ELF-1 (cell line): ENCODE data around the gene BCKDHA.
"Not testable (repeated sequence)": the region's sequence is repeated elsewhere in the genome, so short reads cannot be mapped to it uniquely, and the experiment has no call there.

Experiments
- DNase-seq: peaks from one replicate; pipeline ENCODE4 v3.0.0-alpha.2; 2016; ENCODE audit warnings: low read depth, low spot score

The BCKDHA gene

GRCh38 chr19:41403181-41403970, 5.8 kb downstream of the BCKDHA start:
- DNase-seq = no peak

DNA sequence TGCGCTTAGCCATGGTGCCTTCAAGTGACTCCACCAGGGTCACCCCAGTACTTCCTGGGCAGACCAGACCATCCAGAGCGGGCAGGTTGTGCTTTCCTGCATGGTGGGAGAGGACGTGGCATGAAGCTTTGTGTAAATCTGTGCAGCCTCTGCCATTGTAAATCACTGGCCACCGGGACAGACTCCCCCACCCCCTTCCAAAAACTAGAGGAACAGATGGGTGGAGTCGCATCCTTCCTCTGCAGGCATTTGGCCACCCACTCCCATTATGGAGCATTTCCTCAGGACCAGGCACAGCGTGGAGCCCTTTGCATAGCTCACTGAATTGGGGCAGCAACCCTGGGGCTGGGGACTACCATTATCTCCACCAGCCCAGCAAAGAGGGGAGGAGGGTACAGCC, 8.2 kb downstream of the BCKDHA start:
- no peak for DNase-seq

- peak; percentile 73 for DNase-seq
Measured at GRCh38 chr19:41407271-41407670, 9.7 kb downstream of the BCKDHA start.

DNA sequence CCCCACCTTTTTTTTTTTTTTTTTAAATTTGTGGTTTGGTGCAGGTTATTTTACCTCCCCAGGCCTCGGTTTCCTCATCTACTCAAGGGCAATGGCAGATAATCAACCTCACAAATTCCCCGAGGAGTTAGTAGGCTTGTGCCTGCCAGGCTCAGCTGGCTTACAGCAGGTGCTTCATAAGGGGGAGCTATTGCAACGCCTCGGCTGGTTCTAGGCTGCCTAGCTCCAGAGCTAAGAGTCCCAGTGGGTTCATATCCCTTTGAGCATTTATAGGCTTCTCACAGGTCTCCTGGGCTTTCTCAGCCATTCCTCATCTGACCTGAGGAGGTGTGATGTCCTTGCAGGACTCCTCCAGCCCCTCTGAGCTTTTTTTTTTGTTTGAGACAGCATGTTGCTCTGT, 10.6 kb downstream of the BCKDHA start:
- peak; percentile 17 for DNase-seq

DNA sequence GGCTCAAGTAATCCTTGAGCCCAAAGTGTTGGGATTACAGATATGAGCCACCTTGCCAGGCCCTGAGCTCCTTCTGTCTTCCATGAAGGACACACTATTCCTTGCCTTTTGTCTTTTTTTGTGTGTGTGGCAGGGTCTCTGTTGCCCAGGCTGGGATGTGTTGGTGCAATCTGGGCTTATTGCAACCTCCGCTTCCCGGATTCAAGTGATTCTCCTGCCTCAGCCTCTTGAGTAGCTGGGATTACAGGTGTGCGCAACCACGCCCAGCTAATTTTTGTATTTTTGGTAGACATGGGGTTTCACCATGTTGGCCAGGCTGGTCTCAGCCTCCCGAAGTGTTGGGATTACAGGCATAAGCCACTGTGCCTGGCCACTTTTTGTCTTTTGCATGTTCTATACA, 11.2 kb downstream of the BCKDHA start:
- DNase-seq = not testable (repeated sequence)

DNA sequence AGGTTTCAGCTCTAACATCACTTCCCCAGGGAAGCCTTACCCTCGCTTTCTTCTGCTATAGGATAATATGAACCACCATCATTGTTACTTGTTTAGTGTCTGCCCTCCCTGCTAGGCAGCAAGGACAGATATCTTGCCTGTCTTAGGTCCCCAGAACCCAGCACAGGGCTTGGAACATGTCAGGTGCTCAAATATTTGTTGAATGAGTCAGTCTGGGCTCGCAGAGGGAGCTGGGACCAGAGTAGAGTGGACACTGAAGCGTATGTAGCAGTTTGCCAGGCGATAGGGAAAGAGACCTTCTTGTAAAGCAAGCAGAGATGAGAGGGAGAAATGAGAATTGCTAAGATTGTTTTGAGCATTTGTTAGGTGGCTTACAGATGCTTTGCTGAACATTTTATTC, 11.7 kb downstream of the BCKDHA start:
- DNase-seq = peak; percentile 58

- DNase-seq = no peak
Measured at GRCh38 chr19:41410336-41411054, 12.9 kb downstream of the BCKDHA start.

GRCh38 chr19:41411100-41411967, 13.7 kb downstream of the BCKDHA start:
- no peak for DNase-seq

DNA sequence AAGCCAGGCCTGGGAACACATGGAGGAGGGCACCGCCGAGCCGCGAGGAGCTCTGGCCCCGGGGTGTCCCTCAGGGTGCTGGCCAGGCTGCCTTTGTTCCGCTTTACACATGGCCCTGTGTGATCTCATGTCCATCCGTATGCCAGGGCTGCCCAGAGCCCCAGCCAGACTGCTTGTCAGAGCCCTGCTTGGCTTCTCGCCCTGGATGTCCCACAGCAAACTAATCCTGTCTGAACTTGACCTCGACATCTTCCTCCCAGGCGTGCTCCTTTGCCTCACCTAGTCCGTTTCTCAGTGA, 14.3 kb downstream of the BCKDHA start:
- no peak for DNase-seq

DNA sequence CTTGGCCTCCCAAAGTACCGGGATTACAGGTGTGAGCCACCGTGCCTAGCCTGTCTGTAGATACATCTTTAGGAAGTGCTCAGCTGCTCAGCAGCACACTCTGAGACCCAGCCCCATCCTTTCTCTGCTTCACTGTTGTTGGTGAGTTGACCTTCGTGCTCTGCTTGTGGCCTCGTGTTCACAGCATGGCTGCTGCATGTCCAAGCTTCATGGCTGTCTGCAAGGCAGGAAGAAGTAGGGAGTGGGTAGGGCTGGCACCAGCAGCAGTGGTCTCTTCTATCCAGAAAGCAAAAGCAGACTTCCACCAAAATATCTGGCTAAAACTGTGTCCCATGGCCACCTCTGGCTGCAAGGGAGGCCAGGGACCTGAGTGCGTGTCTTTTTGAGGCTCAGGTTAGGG, 15.3 kb downstream of the BCKDHA start:
- no peak for DNase-seq

GRCh38 chr19:41413947-41414346, 16.3 kb downstream of the BCKDHA start:
- no peak for DNase-seq

DNA sequence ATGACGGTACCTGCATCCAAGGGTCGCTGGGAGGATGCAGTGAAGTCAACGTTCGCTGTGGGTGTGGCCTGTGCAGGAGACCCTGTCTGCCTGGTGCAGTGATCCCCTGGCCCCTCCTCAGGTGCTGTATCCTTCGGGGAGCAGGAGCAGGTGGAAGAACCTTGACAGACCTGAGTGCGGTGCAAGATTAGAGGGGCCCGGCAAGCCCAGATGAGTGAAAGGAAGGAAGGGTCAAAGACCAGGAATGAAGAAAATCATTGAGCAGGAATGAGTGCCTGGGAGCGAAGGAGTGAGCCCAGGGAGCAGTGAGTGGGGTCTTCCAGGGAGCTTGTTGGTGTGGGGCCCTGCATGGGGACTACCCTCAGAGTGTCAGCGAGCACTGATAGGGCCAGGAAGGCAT, 16.8 kb downstream of the BCKDHA start:
- no peak for DNase-seq

- DNase-seq = no peak
Measured at GRCh38 chr19:41415154-41415571, 17.5 kb downstream of the BCKDHA start.

- DNase-seq = no peak
Measured at GRCh38 chr19:41416194-41416674, 18.6 kb downstream of the BCKDHA start.

DNA sequence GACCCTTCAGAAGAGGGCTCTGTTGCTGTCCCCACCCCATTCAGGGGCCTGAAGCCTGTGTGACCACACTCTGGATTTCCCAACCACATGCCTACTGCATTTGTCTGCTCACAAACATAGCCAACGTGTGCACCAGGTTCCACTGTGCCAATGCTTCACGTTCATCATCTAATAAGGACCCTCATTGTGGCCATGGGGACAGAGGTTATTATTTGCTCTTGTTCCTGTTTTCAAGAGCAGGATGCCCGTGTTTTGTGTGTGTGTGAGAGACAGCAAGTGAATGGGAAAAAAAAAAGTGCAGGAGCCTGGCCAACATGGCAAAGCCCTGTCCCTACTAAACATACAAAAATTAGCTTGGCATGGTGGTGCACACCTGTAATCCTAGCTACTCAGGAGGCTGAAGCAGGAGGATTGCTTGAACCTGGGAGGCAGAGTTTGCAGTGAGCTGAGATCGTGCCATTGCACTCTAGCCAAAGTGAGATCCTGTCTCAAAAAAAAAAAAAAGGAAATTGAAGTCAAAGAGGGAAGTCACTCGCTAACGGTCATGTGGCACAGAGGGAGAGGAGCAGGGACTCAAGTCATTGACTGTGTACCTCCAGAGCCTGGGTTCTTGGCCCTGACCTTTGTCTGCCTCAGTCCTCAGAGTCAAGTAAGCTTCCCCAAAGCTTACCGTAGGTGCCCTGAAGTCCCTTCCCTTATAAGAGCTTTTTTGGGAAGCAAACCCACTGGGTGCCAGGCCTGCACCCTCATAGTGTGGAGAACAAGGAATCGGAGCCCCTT, 22.7 kb downstream of the BCKDHA start:
- DNase-seq = no peak

- no peak for DNase-seq
Measured at GRCh38 chr19:41421314-41421713, 23.7 kb downstream of the BCKDHA start.

- DNase-seq = no peak
Measured at GRCh38 chr19:41421973-41422372, 24.4 kb downstream of the BCKDHA start.

- no peak for DNase-seq
Measured at GRCh38 chr19:41422456-41422855, 24.8 kb downstream of the BCKDHA start.

GRCh38 chr19:41422955-41423354, 25.3 kb downstream of the BCKDHA start:
- no peak for DNase-seq

DNA sequence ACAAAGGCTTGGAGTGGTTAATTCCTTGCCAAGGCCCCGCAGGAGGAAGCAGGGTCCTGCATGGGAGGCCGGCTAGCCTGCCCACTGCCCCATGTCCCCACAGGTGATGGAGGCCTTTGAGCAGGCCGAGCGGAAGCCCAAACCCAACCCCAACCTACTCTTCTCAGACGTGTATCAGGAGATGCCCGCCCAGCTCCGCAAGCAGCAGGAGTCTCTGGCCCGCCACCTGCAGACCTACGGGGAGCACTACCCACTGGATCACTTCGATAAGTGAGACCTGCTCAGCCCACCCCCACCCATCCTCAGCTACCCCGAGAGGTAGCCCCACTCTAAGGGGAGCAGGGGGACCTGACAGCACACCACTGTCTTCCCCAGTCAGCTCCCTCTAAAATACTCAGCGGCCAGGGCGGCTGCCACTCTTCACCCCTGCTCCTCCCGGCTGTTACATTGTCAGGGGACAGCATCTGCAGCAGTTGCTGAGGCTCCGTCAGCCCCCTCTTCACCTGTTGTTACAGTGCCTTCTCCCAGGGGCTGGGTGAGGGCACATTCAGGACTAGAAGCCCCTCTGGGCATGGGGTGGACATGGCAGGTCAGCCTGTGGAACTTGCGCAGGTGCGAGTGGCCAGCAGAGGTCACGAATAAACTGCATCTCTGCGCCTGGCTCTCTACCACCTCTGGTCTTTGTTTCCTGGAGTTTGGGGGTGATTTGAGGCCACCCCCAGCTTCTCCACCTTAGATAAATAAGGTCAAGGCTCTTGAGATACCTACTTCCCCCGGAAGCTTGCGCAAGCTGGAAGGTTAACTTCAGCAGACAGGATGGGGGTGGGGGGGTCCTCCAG, 26.9 kb downstream of the BCKDHA start:
- no peak for DNase-seq
